Fibroblast of skin of right quadriceps (primary cell): ENCODE data around the gene DNAJB9.

Experiments
- DNase-seq: peaks from one replicate; pipeline ENCODE4 v3.0.0-alpha.2; 2013

The DNAJB9 gene

GRCh38 chr7:108570146-108570755, 577 bp downstream of the DNAJB9 start:
- peak; percentile 23 for DNase-seq

- no peak for DNase-seq
These were observed 2.8 kb downstream of the DNAJB9 start for GRCh38 chr7:108572480-108572879.

GRCh38 chr7:108575156-108575555, 5.5 kb downstream of the DNAJB9 start:
- DNase-seq, result no peak

GRCh38 chr7:108576116-108576515, 6.4 kb downstream of the DNAJB9 start:
- no peak for DNase-seq

GRCh38 chr7:108578937-108579336, 9.3 kb downstream of the DNAJB9 start:
- no peak for DNase-seq

- DNase-seq, result no peak
These were observed 10.6 kb downstream of the DNAJB9 start for GRCh38 chr7:108580298-108580697.

- peak; percentile 9 for DNase-seq
These were observed 12.2 kb downstream of the DNAJB9 start for GRCh38 chr7:108581655-108582491.

GRCh38 chr7:108584211-108584610, 14.5 kb downstream of the DNAJB9 start:
- DNase-seq, result no peak

- no peak for DNase-seq
These were observed 16.2 kb downstream of the DNAJB9 start for GRCh38 chr7:108585843-108586242.

GRCh38 chr7:108586274-108586710, 16.6 kb downstream of the DNAJB9 start:
- no peak for DNase-seq

GRCh38 chr7:108589199-108589598, 19.5 kb downstream of the DNAJB9 start:
- DNase-seq, result no peak

GRCh38 chr7:108589874-108590273, 20.2 kb downstream of the DNAJB9 start:
- DNase-seq, result no peak

GRCh38 chr7:108590606-108591005, 20.9 kb downstream of the DNAJB9 start:
- DNase-seq, result no peak

- no peak for DNase-seq
These were observed 23.1 kb downstream of the DNAJB9 start for GRCh38 chr7:108592646-108593201.

GRCh38 chr7:108596560-108596959, 26.9 kb downstream of the DNAJB9 start:
- DNase-seq, result no peak

GRCh38 chr7:108598153-108598552, 28.5 kb downstream of the DNAJB9 start:
- DNase-seq, result no peak

GRCh38 chr7:108598914-108599580, 29.4 kb downstream of the DNAJB9 start:
- no peak for DNase-seq

- DNase-seq, result no peak
These were observed 30.7 kb downstream of the DNAJB9 start for GRCh38 chr7:108600399-108600798.

GRCh38 chr7:108603656-108604306, 34.1 kb downstream of the DNAJB9 start:
- no peak for DNase-seq

GRCh38 chr7:108604307-108605077, 34.8 kb downstream of the DNAJB9 start:
- no peak for DNase-seq

- no peak for DNase-seq
These were observed 36.0 kb downstream of the DNAJB9 start for GRCh38 chr7:108605559-108606201.

GRCh38 chr7:108609643-108610042, 40.0 kb downstream of the DNAJB9 start:
- DNase-seq, result no peak
